Measurements from ENCODE around the gene STYXL2.

STYXL2 gene

DNA sequence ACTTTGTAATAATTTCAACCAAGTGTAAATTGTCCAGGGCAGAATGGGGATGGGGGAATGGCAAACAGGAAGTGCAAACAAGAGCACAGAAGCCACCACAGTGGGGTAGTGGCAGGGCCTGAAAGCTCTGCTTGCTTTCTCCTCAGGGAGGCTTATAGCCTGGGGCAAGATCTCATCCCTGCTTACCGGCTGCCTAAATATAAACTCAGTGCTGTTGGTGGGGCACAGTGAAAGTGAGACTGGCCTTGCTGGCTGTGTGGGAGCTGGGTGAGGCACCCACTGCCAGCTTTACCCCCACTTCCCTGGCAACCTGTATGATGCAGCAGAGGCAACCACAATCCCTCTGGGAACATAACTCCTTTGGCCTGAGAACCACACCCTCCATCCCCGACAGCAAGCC is 15.2 kb downstream of the STYXL2 start:
- TF ChIP-seq RAD21 (IDR thresholded peaks at IDR 0.05; ENCODE audit: low read depth) (no peak), EP300 (IDR thresholded peaks at IDR 0.05; ENCODE audit: borderline replicate concordance) (no peak), TEAD4 (IDR thresholded peaks at IDR 0.05) (no peak), FOXM1 (IDR thresholded peaks at IDR 0.05; ENCODE audit: borderline replicate concordance, low read depth) (no peak), TAF1 (IDR thresholded peaks at IDR 0.05; ENCODE audit: low read depth) (no peak), TCF12 (IDR thresholded peaks at IDR 0.05; ENCODE audit: low read depth) (no peak), EGR1 (IDR thresholded peaks at IDR 0.05) (no peak), NFIC (IDR thresholded peaks at IDR 0.05) (no peak), CREB1 (IDR thresholded peaks at IDR 0.05; ENCODE audit: low read depth) (no peak), ZBTB7A (IDR thresholded peaks at IDR 0.05; ENCODE audit: low read depth) (no peak), CEBPB (IDR thresholded peaks at IDR 0.05) (no peak), YY1 (IDR thresholded peaks at IDR 0.05; ENCODE audit: low read depth) (no peak)
- TF ChIP-seq, protein P1, sequence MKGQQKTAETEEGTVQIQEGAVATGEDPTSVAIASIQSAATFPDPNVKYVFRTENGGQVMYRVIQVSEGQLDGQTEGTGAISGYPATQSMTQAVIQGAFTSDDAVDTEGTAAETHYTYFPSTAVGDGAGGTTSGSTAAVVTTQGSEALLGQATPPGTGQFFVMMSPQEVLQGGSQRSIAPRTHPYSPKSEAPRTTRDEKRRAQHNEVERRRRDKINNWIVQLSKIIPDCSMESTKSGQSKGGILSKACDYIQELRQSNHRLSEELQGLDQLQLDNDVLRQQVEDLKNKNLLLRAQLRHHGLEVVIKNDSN (IDR thresholded peaks at IDR 0.05) = no peak
- TF ChIP-seq, protein P2, sequence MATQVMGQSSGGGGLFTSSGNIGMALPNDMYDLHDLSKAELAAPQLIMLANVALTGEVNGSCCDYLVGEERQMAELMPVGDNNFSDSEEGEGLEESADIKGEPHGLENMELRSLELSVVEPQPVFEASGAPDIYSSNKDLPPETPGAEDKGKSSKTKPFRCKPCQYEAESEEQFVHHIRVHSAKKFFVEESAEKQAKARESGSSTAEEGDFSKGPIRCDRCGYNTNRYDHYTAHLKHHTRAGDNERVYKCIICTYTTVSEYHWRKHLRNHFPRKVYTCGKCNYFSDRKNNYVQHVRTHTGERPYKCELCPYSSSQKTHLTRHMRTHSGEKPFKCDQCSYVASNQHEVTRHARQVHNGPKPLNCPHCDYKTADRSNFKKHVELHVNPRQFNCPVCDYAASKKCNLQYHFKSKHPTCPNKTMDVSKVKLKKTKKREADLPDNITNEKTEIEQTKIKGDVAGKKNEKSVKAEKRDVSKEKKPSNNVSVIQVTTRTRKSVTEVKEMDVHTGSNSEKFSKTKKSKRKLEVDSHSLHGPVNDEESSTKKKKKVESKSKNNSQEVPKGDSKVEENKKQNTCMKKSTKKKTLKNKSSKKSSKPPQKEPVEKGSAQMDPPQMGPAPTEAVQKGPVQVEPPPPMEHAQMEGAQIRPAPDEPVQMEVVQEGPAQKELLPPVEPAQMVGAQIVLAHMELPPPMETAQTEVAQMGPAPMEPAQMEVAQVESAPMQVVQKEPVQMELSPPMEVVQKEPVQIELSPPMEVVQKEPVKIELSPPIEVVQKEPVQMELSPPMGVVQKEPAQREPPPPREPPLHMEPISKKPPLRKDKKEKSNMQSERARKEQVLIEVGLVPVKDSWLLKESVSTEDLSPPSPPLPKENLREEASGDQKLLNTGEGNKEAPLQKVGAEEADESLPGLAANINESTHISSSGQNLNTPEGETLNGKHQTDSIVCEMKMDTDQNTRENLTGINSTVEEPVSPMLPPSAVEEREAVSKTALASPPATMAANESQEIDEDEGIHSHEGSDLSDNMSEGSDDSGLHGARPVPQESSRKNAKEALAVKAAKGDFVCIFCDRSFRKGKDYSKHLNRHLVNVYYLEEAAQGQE (IDR thresholded peaks at IDR 0.05; ENCODE audit: low read depth) = no peak
- TF ChIP-seq, protein P3, sequence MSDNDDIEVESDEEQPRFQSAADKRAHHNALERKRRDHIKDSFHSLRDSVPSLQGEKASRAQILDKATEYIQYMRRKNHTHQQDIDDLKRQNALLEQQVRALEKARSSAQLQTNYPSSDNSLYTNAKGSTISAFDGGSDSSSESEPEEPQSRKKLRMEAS (IDR thresholded peaks at IDR 0.05) = no peak

- TF ChIP-seq, protein P3 (IDR thresholded peaks at IDR 0.05) = no peak
- TF ChIP-seq, protein P1 (IDR thresholded peaks at IDR 0.05) = no peak
- TF ChIP-seq RAD21 (IDR thresholded peaks at IDR 0.05; ENCODE audit: low read depth) = no peak
- no peak for TF ChIP-seq YY1 (IDR thresholded peaks at IDR 0.05; ENCODE audit: low read depth)
- no peak for TF ChIP-seq CEBPB (IDR thresholded peaks at IDR 0.05)
- TF ChIP-seq EP300 (IDR thresholded peaks at IDR 0.05; ENCODE audit: borderline replicate concordance) = no peak
- no peak for TF ChIP-seq TEAD4 (IDR thresholded peaks at IDR 0.05)
- no peak for TF ChIP-seq FOXM1 (IDR thresholded peaks at IDR 0.05; ENCODE audit: borderline replicate concordance, low read depth)
- no peak for TF ChIP-seq TCF12 (IDR thresholded peaks at IDR 0.05; ENCODE audit: low read depth)
- no peak for TF ChIP-seq ZBTB7A (IDR thresholded peaks at IDR 0.05; ENCODE audit: low read depth)
Observed at GRCh38 chr1:167110586-167110985, 16.7 kb downstream of the STYXL2 start.

GRCh38 chr1:167111868-167112709 is 18.2 kb downstream of the STYXL2 start:
- TF ChIP-seq YY1 (IDR thresholded peaks at IDR 0.05; ENCODE audit: low read depth) (no peak), EP300 (IDR thresholded peaks at IDR 0.05; ENCODE audit: borderline replicate concordance) (no peak), RAD21 (IDR thresholded peaks at IDR 0.05; ENCODE audit: low read depth) (no peak), ZBTB7A (IDR thresholded peaks at IDR 0.05; ENCODE audit: low read depth) (no peak), TAF1 (IDR thresholded peaks at IDR 0.05; ENCODE audit: low read depth) (no peak), NFIC (IDR thresholded peaks at IDR 0.05) (no peak), EGR1 (IDR thresholded peaks at IDR 0.05) (no peak), TCF12 (IDR thresholded peaks at IDR 0.05; ENCODE audit: low read depth) (no peak), CREB1 (IDR thresholded peaks at IDR 0.05; ENCODE audit: low read depth) (no peak), CEBPB (IDR thresholded peaks at IDR 0.05) (no peak)
- TF ChIP-seq, protein P1 (IDR thresholded peaks at IDR 0.05) = no peak
- TF ChIP-seq, protein P3 (IDR thresholded peaks at IDR 0.05) = no peak

- TF ChIP-seq NFIC (IDR thresholded peaks at IDR 0.05) = no peak
Observed at GRCh38 chr1:167114725-167115124, 20.9 kb downstream of the STYXL2 start.

- TF ChIP-seq EP300 (IDR thresholded peaks at IDR 0.05; ENCODE audit: borderline replicate concordance) (no peak), CREB1 (IDR thresholded peaks at IDR 0.05; ENCODE audit: low read depth) (no peak), EGR1 (IDR thresholded peaks at IDR 0.05) (no peak), RAD21 (IDR thresholded peaks at IDR 0.05; ENCODE audit: low read depth) (no peak), FOXM1 (IDR thresholded peaks at IDR 0.05; ENCODE audit: borderline replicate concordance, low read depth) (no peak), TAF1 (IDR thresholded peaks at IDR 0.05; ENCODE audit: low read depth) (no peak), NFIC (IDR thresholded peaks at IDR 0.05) (no peak), CEBPB (IDR thresholded peaks at IDR 0.05) (no peak), ZBTB7A (IDR thresholded peaks at IDR 0.05; ENCODE audit: low read depth) (no peak), TCF12 (IDR thresholded peaks at IDR 0.05; ENCODE audit: low read depth) (no peak)
- TF ChIP-seq, protein P3 (IDR thresholded peaks at IDR 0.05) = no peak
- TF ChIP-seq, protein P1 (IDR thresholded peaks at IDR 0.05) = no peak
Observed at GRCh38 chr1:167115655-167116054, 21.8 kb downstream of the STYXL2 start.

- TF ChIP-seq, protein P2 (IDR thresholded peaks at IDR 0.05; ENCODE audit: low read depth) = no peak
- TF ChIP-seq TEAD4 (IDR thresholded peaks at IDR 0.05) (no peak), EP300 (IDR thresholded peaks at IDR 0.05; ENCODE audit: borderline replicate concordance) (no peak), YY1 (IDR thresholded peaks at IDR 0.05; ENCODE audit: low read depth) (no peak), RAD21 (IDR thresholded peaks at IDR 0.05; ENCODE audit: low read depth) (no peak), CREB1 (IDR thresholded peaks at IDR 0.05; ENCODE audit: low read depth) (no peak), FOXM1 (IDR thresholded peaks at IDR 0.05; ENCODE audit: borderline replicate concordance, low read depth) (no peak), NFIC (IDR thresholded peaks at IDR 0.05) (no peak), EGR1 (IDR thresholded peaks at IDR 0.05) (no peak), ZBTB7A (IDR thresholded peaks at IDR 0.05; ENCODE audit: low read depth) (no peak), TCF12 (IDR thresholded peaks at IDR 0.05; ENCODE audit: low read depth) (no peak), CEBPB (IDR thresholded peaks at IDR 0.05) (no peak), TAF1 (IDR thresholded peaks at IDR 0.05; ENCODE audit: low read depth) (no peak)
- TF ChIP-seq, protein P1 (IDR thresholded peaks at IDR 0.05) = no peak
- TF ChIP-seq, protein P3 (IDR thresholded peaks at IDR 0.05) = no peak
Observed at GRCh38 chr1:167116174-167116573, 22.3 kb downstream of the STYXL2 start.
